Measurements from ENCODE around the gene CYP2S1. TPM values are rescaled to one million over a fixed set of nuclear protein-coding genes. Genes with fewer than 3 reads are reported as not detected.

The CYP2S1 gene
- total RNA-seq, 1 experiment from 2014 or later = 0.19 TPM

GRCh38 chr19:41230067-41230857, 37.2 kb downstream of the CYP2S1 start:
- CTCF ChIA-PET = no interaction called here
- intact Hi-C loops (cut with micrococcal nuclease; ENCODE audit: unreplicated experiment) = no loop called here
- peaks cover 6% of the 10 kb centered on the region for H3K4me1 ChIP-seq (ENCODE audit: insufficient read depth, low read length, poor library complexity, severe bottlenecking)
- no peak for DNase-seq (ENCODE audit: low spot score)
- H3K36me3 ChIP-seq (ENCODE audit: insufficient read depth, low read length, poor library complexity, severe bottlenecking) = no peaks in the 10 kb centered on the region
- no TSS peak for BruUV-seq (replicated peaks)
- no peak overlapping the region for H3K4me3 ChIP-seq (ENCODE audit: low read depth, low read length, poor library complexity, severe bottlenecking)
- POLR2A ChIA-PET (ENCODE audit: low non-redundant PET) = no interaction called here
- no peak overlapping the region for H3K27ac ChIP-seq (ENCODE audit: low read depth, low read length, poor library complexity, severe bottlenecking)
- H3K9me3 ChIP-seq (ENCODE audit: low read depth, low read length, poor library complexity, severe bottlenecking) = no peaks in the 10 kb centered on the region
- no peaks in the 10 kb centered on the region for H3K27me3 ChIP-seq (replicated peaks; ENCODE audit: insufficient read depth, low read depth, low read length, poor library complexity)
- TF ChIP-seq CTCF (conservative IDR thresholded peaks at IDR 0.05; ENCODE audit: low read depth, low read length) = no peak
- TF ChIP-seq EZH2 (IDR thresholded peaks at IDR 0.05; ENCODE audit: borderline replicate concordance, low read depth, low read length, poor library complexity, severe bottlenecking) = no peak

- intact Hi-C loops (cut with micrococcal nuclease; ENCODE audit: unreplicated experiment) = no loop called here
- ChIA-PET CTCF (no interaction called here), POLR2A (ENCODE audit: low non-redundant PET) (no interaction called here)
- no peak overlapping the region for H3K4me3 ChIP-seq (ENCODE audit: low read depth, low read length, poor library complexity, severe bottlenecking)
- no TSS peak for BruUV-seq (replicated peaks)
- H3K27ac ChIP-seq (ENCODE audit: low read depth, low read length, poor library complexity, severe bottlenecking) = no peak overlapping the region
- TF ChIP-seq CTCF (conservative IDR thresholded peaks at IDR 0.05; ENCODE audit: low read depth, low read length) (no peak), EZH2 (IDR thresholded peaks at IDR 0.05; ENCODE audit: borderline replicate concordance, low read depth, low read length, poor library complexity, severe bottlenecking) (no peak)
- no peaks in the 10 kb centered on the region for H3K27me3 ChIP-seq (replicated peaks; ENCODE audit: insufficient read depth, low read depth, low read length, poor library complexity)
- no peak for DNase-seq (ENCODE audit: low spot score)
- no peaks in the 10 kb centered on the region for H3K4me1 ChIP-seq (ENCODE audit: insufficient read depth, low read length, poor library complexity, severe bottlenecking)
- no peaks in the 10 kb centered on the region for H3K9me3 ChIP-seq (ENCODE audit: low read depth, low read length, poor library complexity, severe bottlenecking)
- no peaks in the 10 kb centered on the region for H3K36me3 ChIP-seq (ENCODE audit: insufficient read depth, low read length, poor library complexity, severe bottlenecking)
Observed at GRCh38 chr19:41232686-41233085, 39.7 kb downstream of the CYP2S1 start.

- no TSS peak for BruUV-seq (replicated peaks)
- Histone ChIP-seq H3K36me3 (ENCODE audit: insufficient read depth, low read length, poor library complexity, severe bottlenecking) (no peaks in the 10 kb centered on the region), H3K27ac (ENCODE audit: low read depth, low read length, poor library complexity, severe bottlenecking) (no peak overlapping the region), H3K9me3 (ENCODE audit: low read depth, low read length, poor library complexity, severe bottlenecking) (no peaks in the 10 kb centered on the region), H3K27me3 (replicated peaks; ENCODE audit: insufficient read depth, low read depth, low read length, poor library complexity) (no peaks in the 10 kb centered on the region), H3K4me1 (ENCODE audit: insufficient read depth, low read length, poor library complexity, severe bottlenecking) (no peaks in the 10 kb centered on the region), H3K4me3 (ENCODE audit: low read depth, low read length, poor library complexity, severe bottlenecking) (no peak overlapping the region)
- ChIA-PET POLR2A (ENCODE audit: low non-redundant PET) (no interaction called here), CTCF (no interaction called here)
- intact Hi-C loops (cut with micrococcal nuclease; ENCODE audit: unreplicated experiment) = no loop called here
- DNase-seq (ENCODE audit: low spot score) = no peak
- TF ChIP-seq EZH2 (IDR thresholded peaks at IDR 0.05; ENCODE audit: borderline replicate concordance, low read depth, low read length, poor library complexity, severe bottlenecking) (no peak), CTCF (conservative IDR thresholded peaks at IDR 0.05; ENCODE audit: low read depth, low read length) (no peak)
Observed at GRCh38 chr19:41233748-41234240, 40.8 kb downstream of the CYP2S1 start.

All from A673 (cell line).